Measurements from ENCODE around the gene PROSER1.
A peak's percentile ranks its signal among the peaks of the same experiment; 100 is the strongest.

PROSER1 gene

DNA sequence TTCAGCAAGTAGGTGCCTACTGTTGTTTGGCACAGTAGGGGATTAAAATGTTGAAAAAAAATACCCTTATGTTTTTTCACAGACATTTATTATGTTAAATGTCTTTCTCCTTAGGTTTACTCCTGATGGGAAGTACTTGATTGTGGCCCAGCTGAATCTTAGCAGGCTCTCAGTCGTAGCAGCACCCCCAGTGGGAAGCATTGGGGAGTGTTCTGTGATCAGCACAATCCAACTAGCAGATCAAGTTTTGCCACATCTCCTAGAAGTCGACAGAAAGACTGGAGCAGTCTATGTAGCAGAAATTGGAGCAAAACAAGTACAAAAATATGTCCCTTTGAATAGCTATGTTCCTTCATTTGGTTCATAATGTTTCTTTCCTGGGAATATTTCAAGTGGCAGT is 9.7 kb upstream of the PROSER1 start:
- H3K27me3 Mint-ChIP-seq (ENCODE audit: low read depth, poor library complexity) = no peaks in the 10 kb centered on the region
- no peaks in the 10 kb centered on the region for H3K9me3 Mint-ChIP-seq
- H3K36me3 Mint-ChIP-seq (ENCODE audit: low read depth) = peaks cover 33% of the 10 kb centered on the region
- no peak overlapping the region for H3K4me3 Mint-ChIP-seq
- no peaks in the 10 kb centered on the region for H3K4me1 Mint-ChIP-seq
- DNase-seq = no peak
- H3K27ac Mint-ChIP-seq = peak overlapping the region; percentile 33
- TF ChIP-seq, protein P1, sequence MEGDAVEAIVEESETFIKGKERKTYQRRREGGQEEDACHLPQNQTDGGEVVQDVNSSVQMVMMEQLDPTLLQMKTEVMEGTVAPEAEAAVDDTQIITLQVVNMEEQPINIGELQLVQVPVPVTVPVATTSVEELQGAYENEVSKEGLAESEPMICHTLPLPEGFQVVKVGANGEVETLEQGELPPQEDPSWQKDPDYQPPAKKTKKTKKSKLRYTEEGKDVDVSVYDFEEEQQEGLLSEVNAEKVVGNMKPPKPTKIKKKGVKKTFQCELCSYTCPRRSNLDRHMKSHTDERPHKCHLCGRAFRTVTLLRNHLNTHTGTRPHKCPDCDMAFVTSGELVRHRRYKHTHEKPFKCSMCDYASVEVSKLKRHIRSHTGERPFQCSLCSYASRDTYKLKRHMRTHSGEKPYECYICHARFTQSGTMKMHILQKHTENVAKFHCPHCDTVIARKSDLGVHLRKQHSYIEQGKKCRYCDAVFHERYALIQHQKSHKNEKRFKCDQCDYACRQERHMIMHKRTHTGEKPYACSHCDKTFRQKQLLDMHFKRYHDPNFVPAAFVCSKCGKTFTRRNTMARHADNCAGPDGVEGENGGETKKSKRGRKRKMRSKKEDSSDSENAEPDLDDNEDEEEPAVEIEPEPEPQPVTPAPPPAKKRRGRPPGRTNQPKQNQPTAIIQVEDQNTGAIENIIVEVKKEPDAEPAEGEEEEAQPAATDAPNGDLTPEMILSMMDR (IDR thresholded peaks at IDR 0.05) = peak; percentile 5

DNA sequence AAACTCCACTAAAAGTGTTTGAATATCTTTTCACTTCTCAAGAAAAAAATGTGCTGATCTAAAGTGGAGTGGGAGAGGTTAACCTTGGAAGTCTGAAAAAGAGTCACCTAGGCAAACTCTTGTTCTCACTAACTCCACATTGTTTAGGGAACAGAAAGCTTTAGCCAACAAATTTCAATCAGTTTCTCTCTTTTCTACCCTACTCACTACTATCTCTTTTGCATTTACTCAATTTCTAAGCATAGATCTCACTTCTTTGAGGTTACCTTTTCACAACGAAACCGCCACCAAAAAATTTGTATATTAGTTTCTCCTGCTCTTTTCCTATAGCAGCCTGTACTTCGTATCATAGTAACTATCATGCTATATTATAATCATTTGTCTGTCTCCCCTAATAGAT is 6.6 kb upstream of the PROSER1 start:
- DNase-seq = no peak
- Mint-ChIP-seq H3K4me1 (peaks cover 14% of the 10 kb centered on the region), H3K27ac (no peak overlapping the region), H3K4me3 (no peak overlapping the region), H3K36me3 (ENCODE audit: low read depth) (peaks cover 50% of the 10 kb centered on the region), H3K9me3 (no peaks in the 10 kb centered on the region), H3K27me3 (ENCODE audit: low read depth, poor library complexity) (no peaks in the 10 kb centered on the region)
- TF ChIP-seq, protein P1 (IDR thresholded peaks at IDR 0.05) = no peak

DNA sequence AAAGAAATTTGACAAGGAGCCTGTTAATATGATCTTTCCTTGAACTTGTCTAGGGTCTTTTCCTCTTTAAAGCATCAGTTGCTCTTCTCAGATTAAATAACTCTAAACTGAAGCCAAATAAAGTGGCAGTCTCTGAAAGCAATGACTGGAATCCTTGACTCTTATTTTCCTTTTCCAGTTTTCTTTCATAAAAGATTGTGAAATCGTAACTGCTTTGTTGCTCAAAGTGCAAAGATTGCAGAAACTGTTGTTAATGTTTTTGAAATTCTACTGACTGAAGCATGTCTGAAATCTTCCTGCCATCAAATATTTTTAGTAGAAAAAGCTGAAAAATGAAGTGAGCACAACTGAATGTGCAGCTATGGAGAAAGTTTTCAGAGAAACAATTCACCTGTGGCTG is 2.3 kb upstream of the PROSER1 start:
- peaks cover 41% of the 10 kb centered on the region for H3K36me3 Mint-ChIP-seq (ENCODE audit: low read depth)
- H3K27ac Mint-ChIP-seq = no peak overlapping the region
- H3K27me3 Mint-ChIP-seq (ENCODE audit: low read depth, poor library complexity) = no peaks in the 10 kb centered on the region
- no peaks in the 10 kb centered on the region for H3K9me3 Mint-ChIP-seq
- peaks cover 42% of the 10 kb centered on the region for H3K4me1 Mint-ChIP-seq
- TF ChIP-seq, protein P1 (IDR thresholded peaks at IDR 0.05) = no peak
- no peak for DNase-seq
- peak overlapping the region; percentile 26 for H3K4me3 Mint-ChIP-seq

DNA sequence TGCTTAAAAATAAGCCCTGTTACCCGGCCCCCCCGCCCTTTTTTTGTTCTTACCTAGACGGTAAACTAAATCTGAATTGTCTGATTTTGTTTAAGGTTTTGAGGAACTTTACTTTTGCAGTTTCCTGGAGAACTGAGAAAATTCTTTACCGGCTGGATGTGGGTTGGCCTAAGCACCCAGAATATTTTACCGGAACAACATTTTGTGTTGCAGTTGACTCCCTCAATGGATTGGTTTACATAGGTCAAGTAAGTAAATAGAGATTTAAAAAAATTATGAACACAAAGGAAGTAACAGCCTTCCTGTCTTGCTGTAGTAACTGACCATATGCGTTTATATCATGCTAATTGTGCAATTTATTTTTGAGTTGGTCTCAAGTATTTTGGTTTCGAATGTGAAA is 1.2 kb upstream of the PROSER1 start:
- DNase-seq = no peak
- Mint-ChIP-seq H3K9me3 (no peaks in the 10 kb centered on the region), H3K36me3 (ENCODE audit: low read depth) (peaks cover 32% of the 10 kb centered on the region), H3K4me3 (peak overlapping the region; percentile 99), H3K4me1 (peaks cover 54% of the 10 kb centered on the region), H3K27ac (no peak overlapping the region), H3K27me3 (ENCODE audit: low read depth, poor library complexity) (no peaks in the 10 kb centered on the region)
- TF ChIP-seq, protein P1 (IDR thresholded peaks at IDR 0.05) = no peak

DNA sequence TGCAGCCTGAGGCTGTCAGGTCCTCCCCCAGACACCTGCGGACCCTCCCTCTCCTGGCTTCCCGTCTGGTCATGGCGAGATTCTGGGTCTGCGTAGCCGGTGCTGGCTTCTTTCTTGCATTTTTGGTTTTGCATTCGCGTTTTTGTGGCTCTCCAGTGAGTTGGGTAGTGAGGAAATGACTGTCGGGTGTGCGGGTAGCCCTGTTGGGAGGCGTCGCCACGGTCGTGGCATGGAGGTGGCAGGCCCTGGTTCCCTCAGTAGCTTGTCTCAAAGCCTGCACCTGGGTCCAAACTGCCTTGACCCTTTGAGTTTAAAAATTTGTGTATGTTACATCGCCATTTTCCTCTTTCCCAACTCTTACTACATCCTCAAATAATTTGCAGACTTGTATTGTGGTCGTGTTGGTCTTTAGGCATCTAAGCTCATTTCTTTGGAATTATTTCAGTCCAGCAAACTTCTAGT is 711 bp upstream of the PROSER1 start:
- Mint-ChIP-seq H3K36me3 (ENCODE audit: low read depth) (peaks cover 28% of the 10 kb centered on the region), H3K9me3 (no peaks in the 10 kb centered on the region), H3K27ac (peak overlapping the region; percentile 89), H3K27me3 (ENCODE audit: low read depth, poor library complexity) (no peaks in the 10 kb centered on the region), H3K4me1 (peaks cover 58% of the 10 kb centered on the region), H3K4me3 (peak overlapping the region; percentile 99)
- no peak for DNase-seq
- TF ChIP-seq, protein P1 (IDR thresholded peaks at IDR 0.05) = no peak

DNA sequence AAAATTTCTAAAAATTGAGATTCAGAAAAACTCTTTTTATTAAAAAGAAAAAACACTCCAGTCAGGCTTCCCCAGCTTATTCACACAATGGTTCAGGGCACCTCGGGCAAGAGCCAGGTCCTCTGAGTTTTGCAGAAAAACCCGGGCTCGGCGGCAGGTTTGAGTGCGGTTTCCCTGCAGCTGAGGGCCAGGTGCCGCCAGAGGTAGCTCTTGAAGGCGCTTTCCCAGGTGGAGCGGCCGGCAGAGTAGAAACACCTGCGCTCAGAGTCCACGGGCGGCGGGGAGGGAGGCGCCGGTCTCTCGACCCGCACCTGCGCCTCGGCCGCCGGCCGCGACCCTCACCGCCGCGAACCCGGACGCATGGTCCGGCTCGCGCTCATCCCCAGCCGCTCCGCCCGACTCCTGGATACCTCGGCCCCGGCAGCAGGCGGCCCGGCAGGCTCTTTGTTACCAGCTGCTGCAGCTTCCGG is 444 bp downstream of the PROSER1 start:
- peak overlapping the region; percentile 20 for H3K27ac Mint-ChIP-seq
- TF ChIP-seq, protein P1 (IDR thresholded peaks at IDR 0.05) = no peak
- DNase-seq = no peak
- H3K27me3 Mint-ChIP-seq (ENCODE audit: low read depth, poor library complexity) = no peaks in the 10 kb centered on the region
- peaks cover 16% of the 10 kb centered on the region for H3K36me3 Mint-ChIP-seq (ENCODE audit: low read depth)
- H3K9me3 Mint-ChIP-seq = no peaks in the 10 kb centered on the region
- H3K4me1 Mint-ChIP-seq = peaks cover 58% of the 10 kb centered on the region
- H3K4me3 Mint-ChIP-seq = peak overlapping the region; percentile 99

All from nephron progenitor cell (in vitro differentiated cells).